Lower lobe of right lung (tissue), 2 donors: ENCODE measurements around the gene XAB2. TPM values are rescaled to one million over a fixed set of nuclear protein-coding genes. Genes with fewer than 3 reads are reported as not detected.

Experiments
- ATAC-seq, 2 donors: fragments of 200-7000 bp; cut with Tn5 transposase; one replicate each; pipeline ENCODE4 v1.9.1; 2020 to 2022; ENCODE audit warnings: mild to moderate bottlenecking in 2 of 2, moderate library complexity in 2 of 2
- DNase-seq: peaks from one replicate; pipeline ENCODE4 v3.0.0-alpha.2; 2020
- H3K27ac ChIP-seq: fragments of 200-600 bp; one replicate; pipeline ENCODE4 v1.8.0; 2022
- H3K27me3 ChIP-seq: fragments of 200-600 bp; one replicate; pipeline ENCODE4 v1.8.0; 2022; ENCODE audit warnings: low read depth
- H3K36me3 ChIP-seq: fragments of 200-600 bp; one replicate; pipeline ENCODE4 v1.8.0; 2022; ENCODE audit warnings: mild to moderate bottlenecking
- H3K4me1 ChIP-seq: fragments of 200-600 bp; one replicate; pipeline ENCODE4 v1.8.0; 2022
- H3K4me3 ChIP-seq: fragments of 200-600 bp; one replicate; pipeline ENCODE4 v1.8.0; 2022; ENCODE audit warnings: mild to moderate bottlenecking
- H3K9me3 ChIP-seq: fragments of 200-600 bp; one replicate; pipeline ENCODE4 v1.8.0; 2022
- CTCF ChIP-seq: fragments of 200-600 bp; IDR thresholded peaks from one replicate; pipeline ENCODE4 v1.8.0; 2022; ENCODE audit warnings: antibody characterized with exemption, mild to moderate bottlenecking
- intact Hi-C: fragments of 100-400 bp; cut with DNase I; formaldehyde crosslinking; loops from one replicate; pipeline ENCODE4 v1.11.0; 2022
- total RNA-seq: library from RNA; stranded (reverse); fragmentation: NEBNext Ultra II Directional; extraction: Animal tissue kit (Norgen Biotek cat#: 25700); gene quantifications from one replicate; pipeline ENCODE4 v1.2.1, GENCODE V29; 2021
- donor health status: DM: no; HTN: yes; CAD: no; lungs with severe emphysema.

The XAB2 gene
- total RNA-seq, 1 donor from 2014 or later, result 42.0 TPM

GRCh38 chr19:7623725-7624603, 5.4 kb downstream of the XAB2 start:
- peaks cover 83% of the 10 kb centered on the region for H3K36me3 ChIP-seq
- TF ChIP-seq CTCF, result no peak
- H3K9me3 ChIP-seq, result no peaks in the 10 kb centered on the region
- ATAC-seq (no peak), DNase-seq (no peak)
- intact Hi-C loops, result no loop called here
- H3K4me3 ChIP-seq, result no peak overlapping the region
- H3K4me1 ChIP-seq, result peaks cover 30% of the 10 kb centered on the region
- no peaks in the 10 kb centered on the region for H3K27me3 ChIP-seq
- no peak overlapping the region for H3K27ac ChIP-seq

DNA sequence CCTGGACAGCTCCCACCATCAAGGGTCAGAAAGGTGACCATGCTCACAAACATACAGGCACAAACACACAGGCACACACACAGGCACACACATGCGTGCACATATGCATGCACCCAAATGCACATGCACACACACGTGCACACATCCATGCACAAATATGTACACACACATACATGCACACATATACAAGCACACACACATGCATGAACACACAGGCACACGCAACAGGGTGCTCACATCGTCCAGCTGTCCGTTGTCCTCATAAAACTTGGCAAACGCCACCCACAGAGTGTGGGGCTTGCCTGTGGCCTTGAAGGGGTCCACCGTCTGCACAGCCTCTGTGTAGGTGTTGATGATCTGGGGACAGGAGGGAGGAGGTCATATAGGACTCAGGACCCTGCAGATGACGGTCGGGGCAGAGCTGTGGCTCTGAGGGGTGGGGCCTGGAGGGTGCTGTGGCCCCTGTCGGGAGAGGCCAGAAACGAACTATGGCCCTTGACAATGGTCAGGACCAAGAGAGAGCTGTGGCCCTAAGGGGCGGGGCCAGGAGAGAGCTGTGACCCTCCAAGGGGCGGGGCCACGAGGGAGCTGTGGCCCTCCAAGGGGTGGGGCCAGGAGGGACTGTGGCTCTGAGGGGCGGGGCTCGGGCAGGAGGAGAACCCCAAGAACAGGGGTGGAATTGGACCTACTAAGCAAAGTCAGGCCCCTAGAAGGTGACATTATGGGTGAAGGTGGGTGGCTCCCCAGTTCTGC, 6.2 kb downstream of the XAB2 start:
- H3K36me3 ChIP-seq, result peaks cover 92% of the 10 kb centered on the region
- intact Hi-C loops, result no loop called here

GRCh38 chr19:7620442-7621412, 8.6 kb downstream of the XAB2 start:
- no peak for ATAC-seq
- no peak for TF ChIP-seq CTCF

More for the DNA sequence above, 6.2 kb downstream of the XAB2 start:
- no peak overlapping the region for H3K4me3 ChIP-seq
- H3K27me3 ChIP-seq, result no peaks in the 10 kb centered on the region
- TF ChIP-seq CTCF, result no peak
- ATAC-seq, result no peak
- DNase-seq, result no peak
- no peak overlapping the region for H3K27ac ChIP-seq
- H3K9me3 ChIP-seq, result no peaks in the 10 kb centered on the region
- H3K4me1 ChIP-seq, result peaks cover 27% of the 10 kb centered on the region

GRCh38 chr19:7619671-7620441, 9.5 kb downstream of the XAB2 start:
- intact Hi-C loops, result no loop called here
- peaks cover 76% of the 10 kb centered on the region for H3K36me3 ChIP-seq
- ATAC-seq (peak; percentile 35 to 47), DNase-seq (no peak)
- H3K9me3 ChIP-seq, result no peaks in the 10 kb centered on the region
- TF ChIP-seq CTCF, result no peak
- H3K27ac ChIP-seq, result peak overlapping the region; percentile 85
- no peak overlapping the region for H3K4me3 ChIP-seq
- peaks cover 25% of the 10 kb centered on the region for H3K4me1 ChIP-seq
- H3K27me3 ChIP-seq, result no peaks in the 10 kb centered on the region

More at GRCh38 chr19:7620442-7621412, 8.6 kb downstream of the XAB2 start:
- H3K27ac ChIP-seq, result peak overlapping the region; percentile 85
- DNase-seq, result no peak
- H3K27me3 ChIP-seq, result no peaks in the 10 kb centered on the region
- H3K9me3 ChIP-seq, result no peaks in the 10 kb centered on the region
- intact Hi-C loops, result no loop called here
- peaks cover 25% of the 10 kb centered on the region for H3K4me1 ChIP-seq
- H3K4me3 ChIP-seq, result no peak overlapping the region
- peaks cover 85% of the 10 kb centered on the region for H3K36me3 ChIP-seq
